ENCODE results near the gene ADAM10. TPM values are rescaled to one million over a fixed set of nuclear protein-coding genes. Genes with fewer than 3 reads are reported as not detected.

ADAM10 gene
- total RNA-seq, 4 donors from 2014 or later: 112 to 157 (median 116) TPM

- no peaks in the 10 kb centered on the region for H3K4me1 ChIP-seq
- intact Hi-C loops (cut with DNase I): no loop called here
- 96% methylated on average over 3 of the region's 3 CpGs for WGBS, 2 donors
- H3K9me3 ChIP-seq: no peaks in the 10 kb centered on the region
- TF ChIP-seq CTCF (IDR thresholded peaks at IDR 0.05) (no peak), POLR2A (IDR thresholded peaks at IDR 0.05) (no peak)
- no peaks in the 10 kb centered on the region for H3K27me3 ChIP-seq
- no peak overlapping the region for H3K4me3 ChIP-seq (replicated peaks in 1 of 3)
- H3K36me3 ChIP-seq: peaks cover 0 to 4% of the 10 kb centered on the region in 2 donors
- no peak for DNase-seq
- H3K27ac ChIP-seq: no peak overlapping the region
Measured at GRCh38 chr15:58788056-58788710, 38.7 kb upstream of the ADAM10 start.

- Histone ChIP-seq H3K27ac (no peak overlapping the region), H3K9me3 (no peaks in the 10 kb centered on the region), H3K4me1 (no peaks in the 10 kb centered on the region), H3K27me3 (no peaks in the 10 kb centered on the region), H3K4me3 (replicated peaks in 1 of 3) (no peak overlapping the region), H3K36me3 (peaks cover 0 to 4% of the 10 kb centered on the region in 2 donors)
- WGBS, 2 donors: 81 to 86% methylated on average over 6 of the region's 6 CpGs
- TF ChIP-seq CTCF (IDR thresholded peaks at IDR 0.05) (no peak), POLR2A (IDR thresholded peaks at IDR 0.05) (no peak)
- DNase-seq: no peak
- intact Hi-C loops (cut with DNase I): no loop called here
Measured at GRCh38 chr15:58785355-58785754, 35.8 kb upstream of the ADAM10 start.

GRCh38 chr15:58779554-58779953, 30.0 kb upstream of the ADAM10 start:
- DNase-seq: no peak
- Histone ChIP-seq H3K9me3 (no peaks in the 10 kb centered on the region), H3K27me3 (no peaks in the 10 kb centered on the region), H3K36me3 (no peaks in the 10 kb centered on the region), H3K27ac (no peak overlapping the region), H3K4me1 (peaks cover 0 to 11% of the 10 kb centered on the region in 2 donors), H3K4me3 (replicated peaks in 1 of 3) (no peak overlapping the region)
- TF ChIP-seq CTCF (IDR thresholded peaks at IDR 0.05) (no peak), POLR2A (IDR thresholded peaks at IDR 0.05) (no peak)
- intact Hi-C loops (cut with DNase I): loop anchor here (10.0 kb wide), 1 partner anchor 155 kb away; the partner anchor contains the start of gene SLTM
- 96 to 100% methylated on average over 1 of the region's 1 CpG for WGBS, 2 donors

GRCh38 chr15:58777107-58777506, 27.6 kb upstream of the ADAM10 start:
- Histone ChIP-seq H3K4me1 (peaks cover 20 to 31% of the 10 kb centered on the region in 2 donors), H3K4me3 (replicated peaks in 1 of 3) (no peak overlapping the region), H3K27me3 (no peaks in the 10 kb centered on the region), H3K36me3 (no peaks in the 10 kb centered on the region), H3K9me3 (no peaks in the 10 kb centered on the region), H3K27ac (no peak overlapping the region)
- intact Hi-C loops (cut with DNase I): loop anchor here (10.0 kb wide), 1 partner anchor 158 kb away; the partner anchor contains the start of gene SLTM
- WGBS, 2 donors: 91% methylated on average over 4 of the region's 4 CpGs
- TF ChIP-seq CTCF (IDR thresholded peaks at IDR 0.05) (no peak), POLR2A (IDR thresholded peaks at IDR 0.05) (no peak)
- DNase-seq: no peak

- H3K4me3 ChIP-seq (replicated peaks in 1 of 3): no peak overlapping the region
- H3K27me3 ChIP-seq: no peaks in the 10 kb centered on the region
- 97% methylated on average over 3 of the region's 3 CpGs for WGBS, 2 donors
- H3K27ac ChIP-seq: no peak overlapping the region
- intact Hi-C loops (cut with DNase I): loop anchor here (10.0 kb wide), 1 partner anchor 159 kb away; the partner anchor contains the start of gene SLTM
- H3K9me3 ChIP-seq: no peaks in the 10 kb centered on the region
- peaks cover 21 to 31% of the 10 kb centered on the region in 2 donors for H3K4me1 ChIP-seq
- no peak for TF ChIP-seq CTCF (IDR thresholded peaks at IDR 0.05)
- no peak for TF ChIP-seq POLR2A (IDR thresholded peaks at IDR 0.05)
- no peak for DNase-seq
- no peaks in the 10 kb centered on the region for H3K36me3 ChIP-seq
Measured at GRCh38 chr15:58775402-58775801, 25.9 kb upstream of the ADAM10 start.
